HG03064 (cell line): ENCODE measurements around the gene RPS27L.

Source experiments
- ATAC-seq: cut with Tn5 transposase; IDR thresholded peaks from one replicate; pipeline ENCODE4 v1.9.1; 2021; ENCODE audit warnings: low read depth; ENCODE audit not compliant: unreplicated experiment

Gene RPS27L

DNA sequence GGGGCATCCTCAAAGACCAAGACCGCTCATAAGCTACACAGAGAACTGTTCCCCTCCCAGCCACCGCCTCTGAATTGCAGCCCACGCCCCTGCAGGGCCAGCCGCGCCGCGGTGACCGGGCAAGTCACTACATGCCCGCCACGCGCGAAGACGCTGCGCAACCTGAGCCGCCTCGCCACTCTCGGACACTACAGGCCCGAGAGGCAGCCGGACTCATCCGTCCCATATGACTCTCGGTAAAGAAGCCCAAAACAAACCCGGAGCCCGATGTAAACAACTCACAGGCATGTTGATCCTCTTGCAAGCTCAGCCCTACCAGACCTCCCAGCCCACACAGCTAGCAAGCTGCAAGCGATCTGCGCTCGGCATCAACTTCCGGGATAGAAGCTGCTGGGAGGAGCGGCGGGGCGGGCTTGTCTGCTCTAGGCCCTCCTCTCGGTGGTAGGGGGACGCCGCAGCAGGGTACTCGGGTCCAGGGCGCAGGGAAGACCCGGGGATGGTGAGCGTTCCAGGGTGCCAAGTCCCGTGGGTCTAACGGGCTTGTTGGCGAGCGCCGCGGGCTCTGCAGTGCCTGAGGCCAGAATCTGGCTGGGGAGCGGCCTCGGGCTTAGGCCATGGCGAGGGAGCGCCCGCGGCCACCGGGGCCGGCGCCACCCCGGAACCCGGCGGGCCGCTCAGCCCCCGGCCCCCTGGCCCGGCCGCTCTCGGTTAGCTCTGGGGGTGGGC lies at the start of gene RPS27L:
RPS27L (minus strand) TSS at position 360 of the 726 bp plus-strand sequence; CDS start at position 288, 72 bp downstream.
- ATAC-seq = peak; percentile 81

GRCh38 chr15:63206079-63206478 lies 48.8 kb upstream of the RPS27L start:
- no peak for ATAC-seq

DNA sequence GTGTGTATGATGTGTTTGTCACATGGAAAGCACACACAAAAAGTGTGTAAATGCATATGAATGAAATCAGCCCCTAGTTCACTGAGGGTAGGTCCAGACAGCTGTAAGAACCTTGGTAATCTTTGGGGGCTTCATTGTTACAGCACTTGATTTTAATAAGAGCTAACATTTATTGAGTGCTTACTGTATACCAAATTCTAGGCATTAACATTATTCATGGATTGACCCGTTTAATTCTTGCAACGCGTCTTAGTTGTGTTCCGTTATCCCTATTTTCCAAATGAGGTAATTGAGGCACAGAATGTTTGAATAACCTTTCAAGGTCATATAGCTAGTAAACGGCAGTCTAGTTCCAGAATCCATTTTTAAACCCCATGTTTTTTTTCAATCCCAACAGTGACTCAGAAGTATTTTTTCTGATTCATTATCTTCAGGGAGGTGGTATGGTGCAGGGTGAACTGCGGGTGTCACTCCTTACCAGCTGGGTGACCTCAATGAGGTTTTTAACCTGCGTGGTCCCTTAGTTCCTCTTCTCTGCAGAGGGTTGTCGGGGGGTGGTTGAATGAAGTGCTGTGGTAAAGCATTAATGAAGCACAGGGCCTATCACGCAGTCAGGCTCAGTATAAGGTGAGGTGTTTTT lies 46.3 kb upstream of the RPS27L start:
- ATAC-seq = no peak

GRCh38 chr15:63202861-63203260 lies 45.6 kb upstream of the RPS27L start:
- ATAC-seq = no peak

DNA sequence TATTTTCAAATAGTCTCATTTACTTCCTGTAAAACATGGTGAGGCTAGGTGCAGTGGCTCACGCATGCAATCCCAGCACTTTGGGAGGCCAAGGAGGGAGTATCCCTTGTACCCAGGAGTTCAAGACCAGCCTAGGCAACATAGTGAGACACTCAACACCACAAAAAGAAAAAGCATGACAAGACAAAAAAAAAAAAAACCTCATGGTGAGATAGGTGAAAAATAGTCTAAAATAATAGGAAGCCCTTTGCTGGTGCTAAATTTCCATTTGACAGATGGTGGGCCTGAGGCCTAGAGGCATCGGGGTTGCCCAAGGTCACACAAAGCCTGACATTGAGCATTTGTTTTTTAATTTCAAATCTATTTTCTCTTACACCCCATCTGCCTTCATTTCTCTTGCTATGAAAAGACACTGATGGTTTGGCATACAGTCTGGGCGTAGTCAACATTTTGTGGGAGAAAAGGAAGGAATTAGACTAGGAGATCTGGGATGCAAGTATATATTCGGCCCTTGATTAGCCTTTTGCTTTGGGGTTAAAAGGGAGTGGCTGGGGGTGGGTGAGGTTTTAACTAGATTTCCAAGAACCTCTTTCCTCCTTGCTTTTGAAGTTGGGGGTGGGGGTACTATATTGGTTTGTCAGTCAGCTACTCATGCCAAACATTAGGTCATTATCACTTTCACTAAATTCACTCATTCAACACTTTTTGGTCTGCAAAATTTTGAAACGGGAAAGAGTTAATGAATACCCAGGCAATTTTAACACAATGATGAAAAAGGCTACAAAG lies 43.4 kb upstream of the RPS27L start:
- ATAC-seq = no peak

- no peak for ATAC-seq
These were observed 41.3 kb upstream of the RPS27L start for GRCh38 chr15:63198371-63199250.

DNA sequence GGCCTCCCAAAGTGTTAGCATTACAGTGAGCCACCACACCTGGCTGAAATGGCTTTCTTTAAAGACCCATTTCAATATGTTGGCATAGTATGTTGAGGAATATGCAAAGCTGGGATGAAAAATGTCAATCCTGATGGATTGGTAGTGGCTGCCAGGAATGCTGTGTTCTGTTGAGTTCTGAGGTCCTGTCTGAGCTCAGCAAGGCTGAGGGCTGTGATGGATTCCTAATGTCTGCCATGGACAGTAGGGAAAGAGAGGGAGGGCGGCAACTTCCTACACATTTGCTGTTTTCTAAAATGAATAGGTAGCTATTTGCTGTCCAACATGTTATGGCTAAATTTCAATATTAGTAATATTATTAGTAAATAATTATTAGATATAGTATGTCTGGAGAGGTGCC lies 40.3 kb upstream of the RPS27L start:
- ATAC-seq = no peak

- ATAC-seq = no peak
These were observed 39.6 kb upstream of the RPS27L start for GRCh38 chr15:63196842-63197241.

DNA sequence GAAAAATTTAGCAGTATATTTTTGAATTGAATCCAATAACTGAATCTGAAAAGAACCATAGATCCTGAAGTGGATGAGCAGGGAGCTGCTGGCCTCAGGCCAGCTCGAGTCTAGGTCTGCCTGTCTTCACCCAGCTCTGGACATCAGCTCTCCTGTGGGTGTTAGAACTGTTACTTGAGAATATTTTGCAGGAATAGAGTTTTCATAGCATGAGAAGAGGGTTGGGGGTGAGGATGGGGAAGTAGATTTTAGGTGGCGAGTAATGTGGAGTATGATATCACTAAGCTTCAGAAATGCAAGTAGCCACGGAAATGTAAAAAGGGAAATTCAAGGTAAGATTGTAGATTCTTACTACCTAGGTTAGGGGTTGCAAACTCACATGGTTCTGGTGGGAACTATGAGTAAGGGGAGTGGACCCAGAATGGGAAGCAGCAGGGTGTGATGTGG lies 38.3 kb upstream of the RPS27L start:
- no peak for ATAC-seq

DNA sequence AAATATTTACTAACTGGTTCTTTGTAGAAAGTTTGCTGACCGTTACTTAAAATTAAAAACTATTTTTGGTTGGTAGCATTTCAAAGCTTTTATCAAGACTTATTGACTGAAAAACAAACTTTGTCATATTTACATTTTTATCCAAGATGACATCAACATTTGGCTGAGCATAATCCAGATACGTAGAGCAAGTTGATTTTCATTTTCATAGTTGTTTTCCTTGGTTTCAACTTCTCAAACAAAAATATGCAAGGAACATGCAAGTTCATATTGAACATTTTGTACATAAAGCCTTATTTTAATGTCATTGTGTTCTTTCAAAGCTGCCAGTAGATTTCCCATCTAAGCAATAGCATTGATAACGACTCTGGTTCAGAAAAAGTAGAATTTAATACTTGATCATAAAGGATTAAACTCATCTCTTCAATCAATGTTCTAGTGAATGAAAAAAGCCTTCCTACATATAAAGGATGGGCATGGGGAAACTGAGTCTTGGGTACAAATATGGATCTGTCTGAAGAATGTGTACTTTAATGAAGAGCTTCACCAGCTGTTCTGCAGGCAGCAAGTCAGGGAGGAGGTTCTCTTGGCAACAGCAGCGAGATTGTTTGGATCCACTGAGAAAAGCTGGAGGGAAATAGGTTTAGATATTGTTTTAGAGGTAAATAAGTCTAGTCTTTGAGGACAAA lies 37.7 kb upstream of the RPS27L start:
- ATAC-seq = no peak

DNA sequence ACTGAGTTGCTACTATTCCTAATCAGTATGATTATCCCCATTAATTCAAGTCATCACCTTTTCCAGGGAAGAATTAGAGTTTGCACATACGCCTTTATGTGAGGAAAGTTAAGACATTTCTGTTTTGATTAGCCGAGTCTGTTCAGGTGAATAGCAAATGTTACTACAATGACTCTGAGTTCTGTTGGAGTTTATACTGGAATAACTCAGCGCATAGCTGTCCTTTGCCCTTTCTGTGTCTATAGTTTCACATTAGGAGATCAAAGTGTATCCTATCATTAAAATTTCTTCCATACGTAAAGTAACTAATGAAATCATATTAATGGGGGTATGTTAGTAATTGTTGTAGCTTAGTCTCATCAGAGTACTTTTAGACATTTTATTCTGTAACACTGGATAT lies 37.0 kb upstream of the RPS27L start:
- no peak for ATAC-seq

DNA sequence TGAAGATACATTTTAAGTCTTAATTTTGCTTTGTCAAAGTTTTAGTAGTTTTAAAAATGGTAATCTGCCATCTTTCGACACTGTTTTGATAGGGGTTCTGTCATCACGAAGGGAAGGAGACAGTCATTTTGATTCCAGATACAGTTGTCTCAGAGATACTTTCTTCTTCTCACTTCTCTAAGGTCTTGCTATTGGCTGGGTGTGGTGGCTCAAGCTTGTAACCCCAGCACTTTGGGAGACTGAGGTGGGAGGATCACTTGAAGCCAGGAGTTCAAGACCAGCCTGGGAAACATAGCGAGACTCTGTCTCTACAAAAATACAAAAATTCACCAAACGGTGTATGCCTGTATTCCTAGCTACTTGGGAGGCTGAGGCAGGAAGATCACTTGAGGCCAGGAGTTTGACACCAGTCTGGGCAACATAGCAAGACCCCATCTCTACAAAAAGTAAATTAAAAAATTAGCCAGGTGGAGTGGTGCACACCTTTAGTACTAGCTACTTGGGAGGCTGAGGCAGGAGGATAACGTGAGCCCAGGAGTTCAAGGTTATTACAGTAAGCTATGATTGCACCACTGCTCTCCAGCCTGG lies 35.4 kb upstream of the RPS27L start:
- ATAC-seq = no peak

GRCh38 chr15:63191895-63192618 lies 34.8 kb upstream of the RPS27L start:
- ATAC-seq = peak; percentile 42

- ATAC-seq = no peak
These were observed 33.7 kb upstream of the RPS27L start for GRCh38 chr15:63190769-63191649.

- no peak for ATAC-seq
These were observed 32.9 kb upstream of the RPS27L start for GRCh38 chr15:63189941-63190768.

- peak; percentile 60 for ATAC-seq
These were observed 31.9 kb upstream of the RPS27L start, which contains the start of gene RAB8B for GRCh38 chr15:63188926-63189871. RAB8B (plus strand) TSS chr15:63189606; CDS start chr15:63189625, 19 bp downstream.
